B cell (primary cell): Measurements from ENCODE around the gene EXOC6B. TPM values are rescaled to one million over a fixed set of nuclear protein-coding genes. Genes with fewer than 3 reads are reported as not detected.

Experiments used
- ATAC-seq: fragments of 200-7000 bp; cut with Tn5 transposase; one replicate; pipeline ENCODE4 v1.10.0; 2021; ENCODE audit warnings: low read depth, mild to moderate bottlenecking, moderate number of reproducible peaks, moderate library complexity
- CTCF ChIA-PET: fragments of 350-600 bp; sonication (Branson Sonifier 250); formaldehyde crosslinking; loops from one replicate; lab custom pipeline; 2021; ENCODE audit warnings: antibody characterized with exemption, inconsistent platforms; lab: Charles Lee
- POLR2A ChIA-PET: fragments of 350-600 bp; sonication (Branson Sonifier 250); formaldehyde crosslinking; loops from one replicate; lab custom pipeline; 2021; ENCODE audit warnings: antibody characterized with exemption; lab: Charles Lee
- DNase-seq: peaks from one replicate; pipeline ENCODE4 v3.0.0; 2013
- H2AFZ ChIP-seq: 2 replicates; pipeline ENCODE4 v1.6.1; 2012; ENCODE audit warnings: mild to moderate bottlenecking, low read depth, low read length; ENCODE audit not compliant: insufficient read depth, poor library complexity, severe bottlenecking
- H3K27ac ChIP-seq, 2 donors: 1 replicate in 1 of 2; 2 replicates in 1 of 2; pipeline ENCODE4 v1.5.1; 2012 to 2013; ENCODE audit warnings: low read length in 2 of 2, mild to moderate bottlenecking in 2 of 2, moderate library complexity in 1 of 2
- H3K27me3 ChIP-seq, 4 experiments: fragments of 200-600 bp in 1 of 4; sonication (generic) in 1 of 4; replicated peaks in 1 of 4; 1 replicate in 2 of 4; 2 replicates in 2 of 4; pipeline versions ENCODE4 v1.6.1 to v1.7.0; 2013 to 2016; ENCODE audit warnings: low read length in 3 of 4, mild to moderate bottlenecking in 2 of 4, mixed read lengths in 1 of 4, moderate library complexity in 1 of 4; ENCODE audit not compliant: insufficient read depth in 4 of 4, control insufficient read depth in 3 of 4; ENCODE audit errors: control extremely low read depth in 1 of 4
- H3K36me3 ChIP-seq, 2 experiments: replicated peaks in 1 of 2; 1 replicate in 1 of 2; 2 replicates in 1 of 2; pipeline versions ENCODE4 v1.6.1 to v1.7.1; 2013; ENCODE audit warnings: low read length in 1 of 2; ENCODE audit not compliant: insufficient read depth in 2 of 2, control insufficient read depth in 1 of 2; ENCODE audit errors: control extremely low read depth in 1 of 2, extremely low read depth in 1 of 2
- H3K4me1 ChIP-seq, 2 donors: fragments of 200-600 bp in 1 of 2; sonication (generic) in 1 of 2; 1 replicate in 1 of 2; 2 replicates in 1 of 2; pipeline versions ENCODE4 v1.5.1 to v1.6.1; 2013 to 2017; ENCODE audit warnings: low read length in 2 of 2; ENCODE audit not compliant: control insufficient read depth in 2 of 2, insufficient read depth in 2 of 2
- H3K4me2 ChIP-seq: replicated peaks from 2 replicates; pipeline ENCODE3; 2012; ENCODE audit warnings: mild to moderate bottlenecking, low read depth, low read length; ENCODE audit not compliant: poor library complexity, severe bottlenecking
- H3K4me3 ChIP-seq, 5 experiments: fragments of 200-600 bp in 1 of 5; sonication (generic) in 1 of 5; 1 replicate in 3 of 5; 2 replicates in 2 of 5; pipeline versions ENCODE4 v1.5.1 to v1.7.0; 2011 to 2016; ENCODE audit warnings: low read length in 4 of 5, mild to moderate bottlenecking in 4 of 5, low read depth in 2 of 5, control low read depth in 1 of 5, moderate library complexity in 1 of 5; ENCODE audit not compliant: insufficient read depth in 1 of 5; ENCODE audit errors: control extremely low read depth in 1 of 5, extremely low read depth in 1 of 5
- H3K79me2 ChIP-seq: fragments of 200-600 bp; sonication (generic); one replicate; pipeline ENCODE4 v1.6.0; 2016; ENCODE audit warnings: low read length; ENCODE audit not compliant: control insufficient read depth, insufficient read depth
- H3K9ac ChIP-seq: fragments of 200-600 bp; sonication (generic); 2 replicates; pipeline ENCODE4 v1.6.1; 2017; ENCODE audit warnings: mild to moderate bottlenecking, low read length, moderate library complexity
- H3K9me3 ChIP-seq, 3 donors: one replicate each; pipeline versions ENCODE4 v1.6.1 to v1.7.1; 2013; ENCODE audit warnings: low read length in 2 of 3; ENCODE audit not compliant: control insufficient read depth in 2 of 3, insufficient read depth in 1 of 3; ENCODE audit errors: control extremely low read depth in 1 of 3
- H4K20me1 ChIP-seq: 2 replicates; pipeline ENCODE4 v1.6.0; 2012; ENCODE audit warnings: mild to moderate bottlenecking, low read length; ENCODE audit not compliant: insufficient read depth, control insufficient read depth, poor library complexity, severe bottlenecking
- H3K27ac Mint-ChIP-seq: one replicate; pipeline ENCODE4 v1.8.0; 2021; ENCODE audit warnings: mixed read lengths
- H3K27me3 Mint-ChIP-seq: one replicate; pipeline ENCODE4 v1.8.0; 2021; ENCODE audit warnings: mixed read lengths
- H3K4me1 Mint-ChIP-seq: one replicate; pipeline ENCODE4 v1.8.0; 2021; ENCODE audit warnings: mixed read lengths
- H3K4me3 Mint-ChIP-seq: one replicate; pipeline ENCODE4 v1.8.0; 2021; ENCODE audit warnings: mixed read lengths
- H3K9me3 Mint-ChIP-seq: one replicate; pipeline ENCODE4 v1.8.0; 2022; ENCODE audit warnings: mixed read lengths; ENCODE audit not compliant: insufficient read depth
- EZH2 ChIP-seq: IDR thresholded peaks from 2 replicates; pipeline ENCODE4 v1.6.1; 2012; ENCODE audit warnings: borderline replicate concordance, low read depth, mild to moderate bottlenecking, moderate library complexity, low read length; ENCODE audit not compliant: insufficient read depth, poor library complexity, severe bottlenecking
- WGBS: methylation state at CpG from one replicate; pipeline ENCODE4 v1.1.5; 2013; ENCODE audit warnings: missing lambda C conversion rate; ENCODE audit not compliant: insufficient coverage; 5-methylcytosine and 5-hydroxymethylcytosine counted together
- intact Hi-C: fragments of 100-400 bp; cut with micrococcal nuclease; formaldehyde crosslinking; loops from one replicate; pipeline ENCODE4 v1.10.0; 2022
- polyA plus RNA-seq: library from polyadenylated mRNA; depleted of rRNA; stranded (reverse); fragments of >200 nt; gene quantifications from 2 replicates; pipeline ENCODE4 v1.2.3, GENCODE V29; 2012
- total RNA-seq, 2 donors: library from RNA; stranded (reverse); fragments of 120-200 nt in 1 of 2; gene quantifications; 1 replicate in 1 of 2; 2 replicates in 1 of 2; pipeline versions ENCODE4 v1.2.3 to v1.2.4, GENCODE V29; 2013 to 2022
- TF ChIP-seq, protein P1 (sequence below): fragments of 200-600 bp; IDR thresholded peaks from one replicate; pipeline ENCODE4 v1.8.0; 2022; ENCODE audit warnings: antibody characterized with exemption, mild to moderate bottlenecking

The EXOC6B gene
- total and polyA plus RNA-seq, 2 donors (not counting 1 experiment from before 2014, with no cell fraction given) = 4.8 to 22.6 TPM

DNA sequence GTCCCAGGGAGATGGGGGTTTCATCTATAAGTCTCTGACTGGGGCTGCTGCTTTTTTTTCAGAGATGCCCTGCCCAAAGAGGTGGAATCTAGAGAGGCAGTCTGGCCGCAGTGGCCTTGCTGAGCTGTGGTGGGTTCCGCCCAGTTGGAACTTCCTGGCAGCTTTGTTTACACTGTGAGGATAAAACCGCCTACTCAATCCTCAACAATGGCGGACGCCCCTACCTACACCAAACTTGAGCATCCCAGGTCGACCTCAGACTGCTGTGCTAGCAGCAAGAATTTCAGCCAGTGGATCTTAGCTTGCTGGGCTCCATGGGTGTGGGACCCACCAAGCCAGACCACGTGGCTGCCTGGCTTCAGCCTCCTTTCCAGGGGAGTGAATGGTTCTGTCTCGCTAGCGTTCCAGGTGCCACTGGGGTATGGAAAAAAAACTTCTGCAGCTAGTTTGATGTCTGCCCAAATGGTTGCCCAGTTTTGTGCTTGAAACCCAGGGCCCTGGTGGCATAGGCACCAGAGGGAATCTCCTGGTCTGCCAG lies 525.6 kb downstream of the EXOC6B start:
- Histone ChIP-seq H3K27ac (no peak overlapping the region), H3K36me3 (no peaks in the 10 kb centered on the region), H3K9ac (no peak overlapping the region), H3K9me3 (peaks cover 0 to 11% (median 0%) of the 10 kb centered on the region in 3 donors), H3K4me1 (no peaks in the 10 kb centered on the region), H3K27me3 (no peaks in the 10 kb centered on the region), H2AFZ (no peak overlapping the region), H3K4me2 (no peak overlapping the region), H4K20me1 (no peaks in the 10 kb centered on the region), H3K79me2 (no peaks in the 10 kb centered on the region), H3K4me3 (no peak overlapping the region)
- POLR2A ChIA-PET = no interaction called here
- TF ChIP-seq, protein P1, sequence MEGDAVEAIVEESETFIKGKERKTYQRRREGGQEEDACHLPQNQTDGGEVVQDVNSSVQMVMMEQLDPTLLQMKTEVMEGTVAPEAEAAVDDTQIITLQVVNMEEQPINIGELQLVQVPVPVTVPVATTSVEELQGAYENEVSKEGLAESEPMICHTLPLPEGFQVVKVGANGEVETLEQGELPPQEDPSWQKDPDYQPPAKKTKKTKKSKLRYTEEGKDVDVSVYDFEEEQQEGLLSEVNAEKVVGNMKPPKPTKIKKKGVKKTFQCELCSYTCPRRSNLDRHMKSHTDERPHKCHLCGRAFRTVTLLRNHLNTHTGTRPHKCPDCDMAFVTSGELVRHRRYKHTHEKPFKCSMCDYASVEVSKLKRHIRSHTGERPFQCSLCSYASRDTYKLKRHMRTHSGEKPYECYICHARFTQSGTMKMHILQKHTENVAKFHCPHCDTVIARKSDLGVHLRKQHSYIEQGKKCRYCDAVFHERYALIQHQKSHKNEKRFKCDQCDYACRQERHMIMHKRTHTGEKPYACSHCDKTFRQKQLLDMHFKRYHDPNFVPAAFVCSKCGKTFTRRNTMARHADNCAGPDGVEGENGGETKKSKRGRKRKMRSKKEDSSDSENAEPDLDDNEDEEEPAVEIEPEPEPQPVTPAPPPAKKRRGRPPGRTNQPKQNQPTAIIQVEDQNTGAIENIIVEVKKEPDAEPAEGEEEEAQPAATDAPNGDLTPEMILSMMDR = no peak
- TF ChIP-seq EZH2 = no peak
- intact Hi-C loops = no loop called here
- Mint-ChIP-seq H3K9me3 (peaks cover 2% of the 10 kb centered on the region), H3K4me1 (peaks cover 3% of the 10 kb centered on the region), H3K27ac (no peak overlapping the region), H3K27me3 (peaks cover 3% of the 10 kb centered on the region), H3K4me3 (no peak overlapping the region)
- ATAC-seq (no peak), DNase-seq (no peak)
- CTCF ChIA-PET = no interaction called here
- 97% methylated on average over 9 of the region's 9 CpGs for WGBS

GRCh38 chr2:72293620-72294019 lies 532.2 kb downstream of the EXOC6B start:
- H3K4me3 ChIP-seq = no peak overlapping the region
- H3K4me1 Mint-ChIP-seq = peaks cover 3% of the 10 kb centered on the region
- H3K4me1 ChIP-seq = no peaks in the 10 kb centered on the region
- CTCF ChIA-PET = interaction anchor here (0.6 kb wide), 1 partner anchor 47 kb away, joined by 3 read pairs; no protein-coding TSS in a partner anchor
- no peaks in the 10 kb centered on the region for H3K36me3 ChIP-seq
- intact Hi-C loops = no loop called here
- no peaks in the 10 kb centered on the region for H4K20me1 ChIP-seq
- H3K9me3 ChIP-seq = peaks cover 0 to 2% (median 0%) of the 10 kb centered on the region in 3 donors
- no peaks in the 10 kb centered on the region for H3K9me3 Mint-ChIP-seq
- POLR2A ChIA-PET = no interaction called here
- no peak for ATAC-seq
- no peak for DNase-seq
- H3K27ac ChIP-seq = no peak overlapping the region
- H3K4me2 ChIP-seq = no peak overlapping the region
- H3K79me2 ChIP-seq = no peaks in the 10 kb centered on the region
- no peak overlapping the region for H3K9ac ChIP-seq
- H3K27ac Mint-ChIP-seq = no peak overlapping the region
- H2AFZ ChIP-seq = no peak overlapping the region
- no peaks in the 10 kb centered on the region for H3K27me3 ChIP-seq
- no peaks in the 10 kb centered on the region for H3K27me3 Mint-ChIP-seq
- WGBS = no CpG with 5 or more reads among the region's 1 CpG
- TF ChIP-seq EZH2 = no peak
- TF ChIP-seq, protein P1 = no peak
- no peak overlapping the region for H3K4me3 Mint-ChIP-seq
